NB4 (cell line): ENCODE data around the gene CBFA2T2.
A peak's percentile ranks its signal among the peaks of the same experiment; 100 is the strongest.

ENCODE experiments used
- CTCF ChIP-seq: IDR thresholded peaks from one replicate; pipeline ENCODE4 v1.5.1; 2012; ENCODE audit warnings: low read depth, low read length
- MAX ChIP-seq: IDR thresholded peaks from 2 replicates; pipeline ENCODE4 v1.6.1; 2011; ENCODE audit warnings: low read depth, low read length
- MYC ChIP-seq: IDR thresholded peaks from 2 replicates; pipeline ENCODE4 v1.6.1; 2011; ENCODE audit warnings: low read depth, low read length
- POLR2A ChIP-seq: IDR thresholded peaks from 2 replicates; pipeline ENCODE4 v1.6.1; 2011; ENCODE audit warnings: mild to moderate bottlenecking; ENCODE audit not compliant: insufficient read length; ENCODE audit errors: extremely low read depth

GRCh38 chr20:33674294-33675135 is 184.6 kb downstream of the CBFA2T2 start, which contains the start of gene NECAB3:
- TF ChIP-seq CTCF, result no peak
- peak; percentile 79 for TF ChIP-seq POLR2A
- TF ChIP-seq MAX, result no peak; the same call in 1 of the 2 replicates
- peak; percentile 42 for TF ChIP-seq MYC
